ES-I3 (cell line): ENCODE measurements around the gene KCNJ6.
"Not testable (repeated sequence)": the region's sequence is repeated elsewhere in the genome, so short reads cannot be mapped to it uniquely, and the experiment has no call there.

Source experiments
- H3K36me3 ChIP-seq: 2 replicates; pipeline ENCODE4 v1.6.1; 2013; ENCODE audit warnings: mild to moderate bottlenecking, low read length, control low read depth, moderate library complexity; ENCODE audit not compliant: insufficient read depth
- H3K4me1 ChIP-seq: 2 replicates; pipeline ENCODE4 v1.6.1; 2013; ENCODE audit warnings: mild to moderate bottlenecking, control low read depth, low read length; ENCODE audit not compliant: insufficient read depth
- H3K9ac ChIP-seq: 2 replicates; pipeline ENCODE4 v1.6.1; 2013; ENCODE audit warnings: low read depth, mild to moderate bottlenecking, low read length, moderate library complexity
- H3K9me3 ChIP-seq: 2 replicates; pipeline ENCODE4 v1.6.1; 2013; ENCODE audit warnings: mild to moderate bottlenecking, low read length, moderate library complexity; ENCODE audit not compliant: control insufficient read depth, insufficient read depth

The KCNJ6 gene

DNA sequence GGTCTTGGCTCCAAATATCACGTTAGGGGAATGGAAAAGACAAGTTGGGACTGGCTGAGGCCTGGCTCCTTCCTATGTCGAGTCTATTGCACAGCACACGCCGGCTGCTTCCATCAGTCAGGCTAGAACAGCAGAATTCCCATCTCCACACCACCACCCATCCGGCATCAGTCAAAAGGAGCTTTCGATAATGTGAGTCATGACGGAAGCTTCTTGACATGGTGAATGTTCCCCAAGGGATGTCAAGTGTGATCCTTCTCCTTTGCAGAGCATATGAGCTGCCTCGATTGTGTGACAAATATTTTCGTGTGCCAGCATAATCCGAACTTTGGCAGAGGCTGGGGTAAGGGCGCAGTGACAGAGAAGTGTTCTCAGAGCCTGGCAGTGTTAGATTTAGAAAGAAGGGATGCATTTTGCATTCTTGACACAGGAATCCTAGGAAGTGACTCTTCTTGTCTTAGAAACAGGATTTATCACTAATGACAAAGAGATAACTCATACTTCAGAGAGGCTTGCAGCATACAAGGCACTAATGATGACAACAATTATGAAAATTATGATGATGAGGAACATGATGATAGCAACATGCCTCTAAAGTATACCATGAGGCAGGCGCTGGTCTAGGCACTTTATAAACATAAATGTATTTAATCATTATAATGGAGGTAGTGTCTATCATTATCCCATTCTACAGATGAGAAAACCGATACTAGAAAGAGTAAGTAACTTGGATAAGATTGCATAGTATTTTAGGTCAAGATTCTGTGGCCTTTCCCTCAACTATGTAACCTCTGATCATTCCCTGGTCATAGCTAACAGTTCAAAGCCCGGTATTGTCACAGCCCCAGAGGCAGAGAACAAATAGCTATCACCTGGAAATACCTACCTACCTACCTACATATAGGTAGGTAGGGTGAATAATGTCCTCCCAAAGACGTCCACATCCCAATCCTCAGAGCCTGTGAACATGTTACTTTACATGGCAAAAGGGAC lies 135.0 kb downstream of the KCNJ6 start:
- Histone ChIP-seq H3K36me3 (no peaks in the 10 kb centered on the region), H3K9me3 (no peaks in the 10 kb centered on the region), H3K9ac (no peak overlapping the region), H3K4me1 (no peaks in the 10 kb centered on the region)

DNA sequence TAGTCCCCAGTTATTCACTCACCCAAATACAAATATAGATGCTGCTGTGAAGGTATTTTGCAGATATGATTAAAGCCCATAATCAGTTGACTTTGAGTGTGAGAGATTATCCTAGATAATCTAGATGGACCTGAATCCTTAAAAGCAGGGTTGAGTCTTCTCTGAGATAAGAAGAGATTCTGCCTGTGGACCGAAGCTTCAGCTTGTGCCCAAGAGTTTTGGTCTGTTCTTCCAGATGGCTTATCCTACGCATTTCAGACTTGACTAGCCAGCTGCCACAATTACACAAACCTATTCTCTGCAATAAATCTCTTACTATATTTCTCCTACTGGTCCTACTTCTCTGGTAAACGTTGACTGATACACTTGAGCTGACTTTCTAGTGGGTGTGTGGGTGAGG lies 145.1 kb downstream of the KCNJ6 start:
- H3K9ac ChIP-seq = no peak overlapping the region
- H3K4me1 ChIP-seq = no peaks in the 10 kb centered on the region
- H3K36me3 ChIP-seq = no peaks in the 10 kb centered on the region
- peaks cover 1% of the 10 kb centered on the region; the same call in 1 of the 2 replicates for H3K9me3 ChIP-seq

DNA sequence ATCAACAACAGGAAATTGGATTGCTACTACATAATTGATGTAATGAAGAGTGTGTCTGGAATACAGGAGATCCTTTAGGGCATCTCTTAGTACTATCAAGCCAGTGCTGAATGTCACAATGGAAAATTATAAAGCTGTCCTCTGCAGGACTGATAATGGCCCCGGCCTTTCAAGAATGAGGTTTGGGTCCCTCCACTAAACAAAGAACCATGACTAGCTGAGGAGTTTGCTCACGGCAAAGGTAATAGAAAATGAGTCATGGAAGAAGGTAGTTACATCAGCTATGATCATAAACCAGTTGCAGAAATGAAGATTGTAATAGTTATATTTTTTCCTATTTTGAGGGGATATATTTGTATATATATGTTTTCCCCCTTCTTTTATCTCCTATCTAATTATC lies 145.8 kb downstream of the KCNJ6 start:
- H3K4me1 ChIP-seq = no peaks in the 10 kb centered on the region
- H3K9ac ChIP-seq = no peak overlapping the region
- peaks cover 4% of the 10 kb centered on the region; the same call in 1 of the 2 replicates for H3K9me3 ChIP-seq
- no peaks in the 10 kb centered on the region for H3K36me3 ChIP-seq

DNA sequence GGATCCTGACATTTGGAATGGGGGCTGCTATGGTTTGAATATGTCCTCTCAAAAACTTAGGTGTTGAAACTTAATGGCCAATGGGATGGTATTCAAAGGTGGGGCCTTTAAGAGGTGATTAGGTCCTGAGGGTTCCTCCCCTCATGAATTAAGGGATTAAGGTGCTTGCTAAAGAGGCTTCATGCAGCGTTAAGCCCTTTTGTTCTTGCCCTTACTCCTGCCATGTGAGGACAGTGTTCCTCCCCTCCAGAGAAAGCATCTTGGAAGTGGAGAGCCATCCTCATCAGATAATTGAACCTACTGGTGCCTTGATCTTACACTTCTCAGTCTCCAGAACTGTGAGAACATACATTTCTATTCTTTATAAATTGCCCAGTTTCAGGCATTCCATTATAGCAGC lies 146.6 kb downstream of the KCNJ6 start:
- Histone ChIP-seq H3K4me1 (no peaks in the 10 kb centered on the region), H3K9ac (no peak overlapping the region), H3K9me3 (peaks cover 4% of the 10 kb centered on the region; the same call in 1 of the 2 replicates), H3K36me3 (no peaks in the 10 kb centered on the region)

DNA sequence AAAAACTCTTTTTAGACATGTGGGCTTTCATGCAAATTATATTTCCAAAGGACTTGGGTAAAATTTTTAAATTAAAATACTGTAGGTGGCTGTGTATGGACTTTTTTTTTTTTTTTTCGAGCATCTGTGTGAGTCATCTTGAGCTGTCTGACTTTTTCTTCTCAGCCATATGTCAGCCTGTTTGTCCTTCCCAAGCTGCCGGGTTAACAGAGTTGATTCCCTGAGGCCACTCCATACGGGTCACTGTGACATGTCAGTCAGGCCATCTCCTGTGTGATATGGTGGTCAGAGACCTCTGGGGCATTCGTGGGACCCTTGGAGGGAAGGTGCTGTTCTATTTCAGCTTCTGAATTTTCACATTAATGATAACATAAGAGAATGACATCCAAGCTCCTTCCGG lies 148.3 kb downstream of the KCNJ6 start:
- no peaks in the 10 kb centered on the region for H3K4me1 ChIP-seq
- H3K9ac ChIP-seq = no peak overlapping the region
- peaks cover 4% of the 10 kb centered on the region; the same call in 1 of the 2 replicates for H3K9me3 ChIP-seq
- H3K36me3 ChIP-seq = no peaks in the 10 kb centered on the region

DNA sequence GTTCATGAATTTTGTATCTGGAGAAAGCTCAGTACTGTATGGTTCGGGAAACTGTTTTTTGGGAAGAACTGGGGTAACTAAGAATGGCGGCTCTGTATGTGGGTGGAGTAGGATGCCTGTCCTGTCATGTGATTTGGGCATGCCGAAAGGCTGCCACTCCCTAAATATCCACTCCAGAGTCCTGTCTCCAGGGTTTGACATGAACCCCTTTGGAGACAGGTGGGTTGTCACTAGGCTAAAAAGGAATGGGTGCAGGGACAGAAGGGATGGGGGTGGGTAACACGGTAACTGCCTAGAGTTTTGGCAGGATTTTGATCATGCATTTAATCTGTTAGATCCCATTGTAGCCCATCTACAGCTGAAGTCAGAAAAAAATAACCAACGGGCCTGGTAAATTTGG lies 150.1 kb downstream of the KCNJ6 start:
- H3K4me1 ChIP-seq = no peaks in the 10 kb centered on the region
- H3K36me3 ChIP-seq = no peaks in the 10 kb centered on the region
- no peak overlapping the region for H3K9ac ChIP-seq
- peaks cover 4% of the 10 kb centered on the region; the same call in 1 of the 2 replicates for H3K9me3 ChIP-seq

DNA sequence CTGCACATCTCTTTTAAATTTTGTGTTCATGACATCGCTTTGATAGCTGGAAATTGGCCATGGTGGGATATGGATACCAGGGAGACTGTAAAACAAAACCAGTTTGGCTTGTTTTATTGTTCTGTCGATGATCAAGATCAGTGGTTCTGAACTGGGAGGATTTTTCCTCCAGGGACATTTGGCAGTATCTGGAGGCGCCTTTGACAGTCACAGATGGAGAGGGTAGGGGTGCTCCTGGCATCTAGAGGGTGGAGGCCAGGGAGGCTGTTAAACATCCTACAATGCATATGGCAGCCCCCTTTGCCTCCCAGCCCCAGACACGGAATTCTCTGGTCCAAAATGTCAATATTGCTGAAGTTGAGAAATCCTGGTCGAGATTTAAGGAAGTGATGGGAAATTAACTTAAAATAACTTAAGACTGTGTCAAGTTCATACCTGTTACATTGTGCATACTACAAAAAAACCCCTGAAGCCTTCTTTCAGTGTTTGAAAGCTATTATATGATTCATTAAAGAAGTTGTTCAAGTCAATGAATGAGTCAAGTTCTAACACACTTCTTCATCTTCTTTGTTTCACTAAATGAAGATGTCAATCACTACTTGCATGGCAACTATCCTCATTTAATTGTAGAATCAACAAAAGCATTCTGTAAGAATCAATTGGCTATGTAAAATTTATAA lies 150.9 kb downstream of the KCNJ6 start:
- Histone ChIP-seq H3K9ac (no peak overlapping the region), H3K4me1 (no peaks in the 10 kb centered on the region), H3K36me3 (no peaks in the 10 kb centered on the region), H3K9me3 (peaks cover 4% of the 10 kb centered on the region; the same call in 1 of the 2 replicates)

DNA sequence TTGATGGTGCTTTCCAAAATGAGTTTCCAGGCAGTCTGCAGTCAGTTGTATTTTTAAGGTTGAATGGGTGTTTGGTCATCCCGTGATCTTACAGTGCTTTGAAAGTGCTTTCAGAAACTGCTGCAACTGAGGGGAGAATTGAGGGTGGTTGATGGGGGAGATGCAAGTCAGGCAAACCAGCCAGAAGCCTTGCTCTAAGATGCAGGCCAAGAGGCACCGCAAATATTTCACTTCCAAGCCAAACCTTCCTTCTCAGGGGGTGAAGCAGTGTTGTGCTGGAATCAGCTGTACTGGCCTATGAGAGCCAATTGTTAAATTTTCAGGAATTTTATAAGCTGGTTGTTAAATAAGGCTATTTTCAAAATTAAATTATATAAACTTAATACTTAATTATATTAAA lies 151.6 kb downstream of the KCNJ6 start:
- Histone ChIP-seq H3K9ac (no peak overlapping the region), H3K9me3 (peaks cover 4% of the 10 kb centered on the region; the same call in 1 of the 2 replicates), H3K36me3 (no peaks in the 10 kb centered on the region), H3K4me1 (no peaks in the 10 kb centered on the region)

DNA sequence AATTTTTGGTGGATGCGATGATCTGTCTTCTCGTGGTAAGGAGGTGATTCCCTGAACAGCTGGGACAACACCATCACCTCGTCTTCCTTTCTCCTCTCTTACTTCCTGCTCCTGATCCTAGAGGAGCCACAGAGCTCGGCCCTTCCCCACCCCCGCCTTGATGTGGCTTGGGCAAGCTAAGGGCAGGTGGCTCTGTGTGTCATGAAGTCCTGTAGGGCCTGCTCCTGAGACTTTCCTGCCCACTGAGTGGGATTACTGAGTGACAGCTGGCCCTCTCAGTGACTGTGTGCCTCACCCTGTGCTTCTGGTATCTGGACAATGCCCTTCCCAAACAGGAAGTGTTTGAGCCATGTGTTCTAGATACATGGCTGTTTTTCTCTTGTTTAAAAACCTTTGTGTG lies 153.0 kb downstream of the KCNJ6 start:
- no peak overlapping the region for H3K9ac ChIP-seq
- H3K36me3 ChIP-seq = no peaks in the 10 kb centered on the region
- H3K4me1 ChIP-seq = no peaks in the 10 kb centered on the region
- peaks cover 4% of the 10 kb centered on the region; the same call in 1 of the 2 replicates for H3K9me3 ChIP-seq

DNA sequence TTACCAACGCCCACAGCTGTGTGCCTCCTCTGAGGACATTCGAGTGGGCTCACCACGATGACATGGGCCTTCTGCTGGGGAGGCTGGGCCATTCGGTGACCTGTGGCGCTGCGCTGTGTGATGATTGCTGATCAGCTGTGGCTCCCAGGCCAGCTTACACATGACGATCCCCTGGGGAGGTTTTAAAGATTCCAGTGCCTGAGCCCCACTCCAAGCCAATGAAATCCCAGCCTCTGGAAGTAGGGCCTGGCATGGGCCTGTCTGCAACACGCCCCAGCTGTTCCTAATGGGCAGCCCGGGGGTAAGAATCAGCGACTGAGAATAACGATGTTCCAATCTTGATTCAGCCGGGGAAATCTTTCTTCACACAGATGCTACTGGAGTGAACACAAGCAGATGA lies 153.7 kb downstream of the KCNJ6 start:
- Histone ChIP-seq H3K36me3 (no peaks in the 10 kb centered on the region), H3K9me3 (peaks cover 4% of the 10 kb centered on the region; the same call in 1 of the 2 replicates), H3K4me1 (no peaks in the 10 kb centered on the region), H3K9ac (no peak overlapping the region)

DNA sequence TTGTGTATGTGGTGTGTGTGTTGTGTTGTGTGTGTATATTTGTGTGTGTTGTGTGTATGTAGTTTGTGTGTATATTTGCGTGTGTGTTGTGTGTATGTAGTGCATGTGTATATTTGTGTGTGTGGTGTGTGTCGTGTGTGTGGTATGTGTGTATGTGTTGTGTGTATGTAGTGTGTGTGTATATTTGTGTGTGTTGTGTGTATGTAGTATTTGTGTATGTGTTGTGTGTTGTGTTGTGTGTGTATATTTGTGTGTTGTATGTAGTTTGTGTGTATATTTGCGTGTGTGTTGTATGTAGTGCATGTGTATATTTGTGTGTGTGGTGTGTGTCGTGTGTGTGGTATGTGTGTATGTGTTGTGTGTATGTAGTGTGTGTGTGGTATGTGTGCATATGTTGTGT lies 154.9 kb downstream of the KCNJ6 start:
- H3K9ac ChIP-seq, H3K9me3 ChIP-seq, H3K4me1 ChIP-seq, H3K36me3 ChIP-seq: not testable (repeated sequence)

DNA sequence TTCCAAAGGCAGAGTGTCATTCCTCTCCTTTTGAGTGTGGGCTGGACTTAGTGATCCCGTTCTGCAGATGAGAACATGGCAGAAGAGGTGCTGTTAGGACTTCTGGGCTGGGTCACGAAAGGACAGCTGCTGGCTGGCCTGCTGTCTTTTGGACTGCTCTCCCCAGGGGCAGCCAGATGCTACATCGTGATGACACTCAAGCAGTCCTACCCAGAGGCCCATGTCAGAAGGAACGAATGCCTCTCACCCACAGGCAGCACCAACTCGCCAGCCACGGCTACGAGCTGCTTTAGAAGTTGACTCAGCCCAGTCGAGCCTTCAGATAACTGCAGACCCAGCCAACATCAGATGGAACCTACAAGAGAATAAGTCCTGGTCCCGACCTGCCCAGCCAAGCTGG lies 156.5 kb downstream of the KCNJ6 start:
- no peaks in the 10 kb centered on the region for H3K9me3 ChIP-seq
- peaks cover 2% of the 10 kb centered on the region; the same call in 1 of the 2 replicates for H3K4me1 ChIP-seq
- H3K9ac ChIP-seq = no peak overlapping the region
- no peaks in the 10 kb centered on the region for H3K36me3 ChIP-seq

DNA sequence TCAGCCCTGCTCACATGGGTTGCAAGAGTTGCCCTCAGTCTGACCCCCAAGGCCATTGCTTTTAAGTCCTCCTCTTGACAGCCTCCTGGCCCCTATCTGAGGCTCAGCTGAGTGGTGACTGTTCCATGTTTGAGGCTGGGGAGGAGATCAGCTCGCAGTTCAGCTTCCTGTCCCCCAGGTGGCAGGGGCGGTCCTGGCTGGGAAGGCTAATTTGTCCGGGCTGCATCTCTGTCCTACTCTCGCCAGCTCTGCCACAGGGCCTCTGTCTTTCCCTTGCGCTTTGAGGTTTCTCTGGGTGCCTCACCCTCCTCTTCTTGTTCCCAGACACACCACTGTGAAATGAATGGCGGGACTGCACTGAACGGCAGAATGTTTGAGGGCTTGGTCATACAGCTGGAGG lies 157.3 kb downstream of the KCNJ6 start:
- Histone ChIP-seq H3K9ac (no peak overlapping the region), H3K36me3 (no peaks in the 10 kb centered on the region), H3K9me3 (no peaks in the 10 kb centered on the region)

DNA sequence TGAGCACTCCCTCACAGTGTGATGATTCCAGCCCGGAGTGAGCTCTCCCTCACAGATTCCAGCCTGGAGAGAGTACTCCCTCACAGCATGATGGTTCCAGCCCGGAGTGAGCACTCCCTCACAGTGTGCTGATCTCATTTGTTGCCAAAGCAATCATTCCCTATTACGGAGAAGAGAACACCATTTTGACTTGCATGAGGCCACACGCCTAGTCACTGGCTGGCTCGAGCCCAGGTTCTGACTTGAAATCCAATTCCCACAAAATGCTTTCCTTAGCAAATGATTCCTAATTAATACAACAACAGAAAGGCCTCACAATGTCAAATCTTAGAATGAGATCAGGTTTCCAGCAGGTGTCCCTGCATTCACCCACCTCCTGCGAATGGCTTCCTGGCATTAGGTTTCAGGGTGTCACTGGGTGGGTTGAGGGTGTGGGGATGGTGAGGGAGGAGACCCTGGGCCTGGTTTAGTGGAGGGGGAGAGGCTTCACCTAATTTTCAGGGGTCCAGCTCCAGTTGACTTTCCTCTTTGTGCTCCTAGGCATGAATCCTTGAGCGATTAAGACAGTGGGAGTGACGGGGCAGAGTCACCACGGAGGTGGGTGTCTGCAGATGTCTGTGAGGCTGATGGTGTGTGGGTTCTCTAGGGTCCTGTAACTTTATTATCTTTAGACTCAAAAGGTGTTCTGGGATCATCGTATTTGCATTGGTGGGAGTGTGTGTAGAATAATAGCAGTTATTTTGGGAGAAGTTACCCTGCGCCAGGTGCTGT lies 158.5 kb downstream of the KCNJ6 start:
- no peaks in the 10 kb centered on the region for H3K9me3 ChIP-seq

More for the DNA sequence above, 157.3 kb downstream of the KCNJ6 start:
- peaks cover 8% of the 10 kb centered on the region; the same call in 1 of the 2 replicates for H3K4me1 ChIP-seq

More for the DNA sequence above, 158.5 kb downstream of the KCNJ6 start:
- Histone ChIP-seq H3K36me3 (no peaks in the 10 kb centered on the region), H3K4me1 (peaks cover 8% of the 10 kb centered on the region; the same call in 1 of the 2 replicates), H3K9ac (no peak overlapping the region)
